Thymus (tissue), 11 donors: Measurements from ENCODE around the gene KLF17. TPM values are rescaled to one million over a fixed set of nuclear protein-coding genes. Genes with fewer than 3 reads are reported as not detected.

Source experiments
- DNase-seq, 9 donors: peaks; one replicate each; pipeline ENCODE4 v3.0.0-alpha.2; 2013; ENCODE audit warnings: low spot score in 9 of 9, low read depth in 6 of 9, missing footprints in 1 of 9
- H3K27ac ChIP-seq, 2 donors: one replicate each; pipeline ENCODE4 v1.5.1; 2013; ENCODE audit warnings: control low read depth in 1 of 2, low read depth in 1 of 2, low read length in 1 of 2, mild to moderate bottlenecking in 1 of 2, moderate library complexity in 1 of 2
- H3K27me3 ChIP-seq, 2 donors: one replicate each; pipeline ENCODE4 v1.5.1; 2013; ENCODE audit warnings: low read length in 1 of 2; ENCODE audit not compliant: control insufficient read depth in 2 of 2, insufficient read depth in 1 of 2
- H3K36me3 ChIP-seq, 2 donors: one replicate each; pipeline ENCODE4 v1.5.1; 2013; ENCODE audit warnings: low read length in 1 of 2, mild to moderate bottlenecking in 1 of 2, moderate library complexity in 1 of 2; ENCODE audit not compliant: control insufficient read depth in 2 of 2, insufficient read depth in 2 of 2
- H3K4me1 ChIP-seq, 2 donors: one replicate each; pipeline ENCODE4 v1.5.1; 2013; ENCODE audit warnings: low read length in 2 of 2; ENCODE audit not compliant: control insufficient read depth in 2 of 2, insufficient read depth in 2 of 2
- H3K4me3 ChIP-seq, 2 donors: one replicate each; pipeline ENCODE4 v1.5.1; 2013; ENCODE audit warnings: low read length in 2 of 2, control low read depth in 1 of 2, mild to moderate bottlenecking in 1 of 2
- H3K9me3 ChIP-seq, 2 donors: one replicate each; pipeline ENCODE4 v1.5.1; 2013; ENCODE audit warnings: low read length in 1 of 2, mild to moderate bottlenecking in 1 of 2; ENCODE audit not compliant: control insufficient read depth in 2 of 2, insufficient read depth in 1 of 2
- WGBS: extraction: QIAGEN DNeasy Blood & Tissue Kit; methylation state at CpG from one replicate; pipeline ENCODE4 v1.1.7; 2013; 5-methylcytosine and 5-hydroxymethylcytosine counted together
- polyA plus RNA-seq: library from polyadenylated mRNA; stranded (reverse); fragments of 200-250 nt; gene quantifications from one replicate; pipeline ENCODE4 v1.2.3, GENCODE V29; 2013
- total RNA-seq: library from RNA; stranded (reverse); fragments of 120-200 nt; gene quantifications from one replicate; pipeline ENCODE4 v1.2.4, GENCODE V29; 2013
- donor health status: healthy.

The KLF17 gene
- total and polyA plus RNA-seq, 2 donors, result 0.02 TPM; not detected in 1

GRCh38 chr1:44079566-44079965 is 39.1 kb upstream of the KLF17 start:
- WGBS, result 98% methylated on average over 4 of the region's 4 CpGs
- no peak overlapping the region for H3K4me3 ChIP-seq
- no peaks in the 10 kb centered on the region for H3K27me3 ChIP-seq
- H3K36me3 ChIP-seq, result no peaks in the 10 kb centered on the region
- no peaks in the 10 kb centered on the region for H3K9me3 ChIP-seq
- no peaks in the 10 kb centered on the region for H3K4me1 ChIP-seq
- H3K27ac ChIP-seq, result no peak overlapping the region
- no peak for DNase-seq

GRCh38 chr1:44084998-44085675 is 33.5 kb upstream of the KLF17 start:
- no peak overlapping the region for H3K4me3 ChIP-seq
- WGBS, result 94% methylated on average over 3 of the region's 3 CpGs
- H3K36me3 ChIP-seq, result no peaks in the 10 kb centered on the region
- H3K9me3 ChIP-seq, result no peaks in the 10 kb centered on the region
- no peak for DNase-seq
- no peaks in the 10 kb centered on the region for H3K27me3 ChIP-seq
- H3K4me1 ChIP-seq, result no peaks in the 10 kb centered on the region
- H3K27ac ChIP-seq, result no peak overlapping the region

- Histone ChIP-seq H3K4me1 (no peaks in the 10 kb centered on the region), H3K9me3 (no peaks in the 10 kb centered on the region), H3K4me3 (no peak overlapping the region), H3K27me3 (no peaks in the 10 kb centered on the region), H3K27ac (no peak overlapping the region), H3K36me3 (no peaks in the 10 kb centered on the region)
- DNase-seq, result no peak
- WGBS, result 99% methylated on average over 4 of the region's 4 CpGs
Measured at GRCh38 chr1:44086692-44087474, 31.7 kb upstream of the KLF17 start.

GRCh38 chr1:44089371-44090048 is 29.1 kb upstream of the KLF17 start:
- WGBS, result 92% methylated on average over 13 of the region's 13 CpGs
- H3K27me3 ChIP-seq, result no peaks in the 10 kb centered on the region
- H3K9me3 ChIP-seq, result no peaks in the 10 kb centered on the region
- no peak overlapping the region for H3K4me3 ChIP-seq
- no peak for DNase-seq
- H3K36me3 ChIP-seq, result no peaks in the 10 kb centered on the region
- H3K4me1 ChIP-seq, result no peaks in the 10 kb centered on the region
- no peak overlapping the region for H3K27ac ChIP-seq

GRCh38 chr1:44090429-44091252 is 28.0 kb upstream of the KLF17 start:
- WGBS, result 94% methylated on average over 10 of the region's 10 CpGs
- no peaks in the 10 kb centered on the region for H3K9me3 ChIP-seq
- no peaks in the 10 kb centered on the region for H3K36me3 ChIP-seq
- DNase-seq, result no peak
- H3K27me3 ChIP-seq, result no peaks in the 10 kb centered on the region
- no peak overlapping the region for H3K27ac ChIP-seq
- no peak overlapping the region for H3K4me3 ChIP-seq
- H3K4me1 ChIP-seq, result no peaks in the 10 kb centered on the region

- no peak overlapping the region for H3K4me3 ChIP-seq
- H3K36me3 ChIP-seq, result no peaks in the 10 kb centered on the region
- 98% methylated on average over 2 of the region's 2 CpGs for WGBS
- H3K4me1 ChIP-seq, result no peaks in the 10 kb centered on the region
- no peak for DNase-seq
- no peaks in the 10 kb centered on the region for H3K27me3 ChIP-seq
- H3K27ac ChIP-seq, result no peak overlapping the region
- H3K9me3 ChIP-seq, result no peaks in the 10 kb centered on the region
Measured at GRCh38 chr1:44094047-44094446, 24.6 kb upstream of the KLF17 start.

GRCh38 chr1:44100183-44100868 is 18.3 kb upstream of the KLF17 start:
- no peaks in the 10 kb centered on the region for H3K36me3 ChIP-seq
- DNase-seq, result no peak

GRCh38 chr1:44101328-44101727 is 17.3 kb upstream of the KLF17 start:
- no peak for DNase-seq
- H3K4me3 ChIP-seq, result no peak overlapping the region
- H3K4me1 ChIP-seq, result no peaks in the 10 kb centered on the region
- no peak overlapping the region for H3K27ac ChIP-seq
- 95% methylated on average over 7 of the region's 7 CpGs for WGBS
- no peaks in the 10 kb centered on the region for H3K9me3 ChIP-seq
- H3K36me3 ChIP-seq, result no peaks in the 10 kb centered on the region
- peaks cover 0 to 8% of the 10 kb centered on the region in 2 donors for H3K27me3 ChIP-seq

More at GRCh38 chr1:44100183-44100868, 18.3 kb upstream of the KLF17 start:
- H3K4me1 ChIP-seq, result no peaks in the 10 kb centered on the region
- H3K4me3 ChIP-seq, result no peak overlapping the region
- WGBS, result 97% methylated on average over 9 of the region's 9 CpGs
- H3K9me3 ChIP-seq, result no peaks in the 10 kb centered on the region
- peaks cover 0 to 3% of the 10 kb centered on the region in 2 donors for H3K27me3 ChIP-seq
- no peak overlapping the region for H3K27ac ChIP-seq
